NCI-H2107 treated with DMSO at 0.1 percent for 48 hours (cell line): ENCODE results near the gene PMEPA1.

Experiments
- DNase-seq: peaks from one replicate; lab custom pipeline; 2025; ENCODE audit not compliant: unreplicated experiment; lab: John Stamatoyannopoulos, UW

The PMEPA1 gene

GRCh38 chr20:57679113-57679512 lies 30.7 kb downstream of the PMEPA1 start:
- no peak for DNase-seq

DNA sequence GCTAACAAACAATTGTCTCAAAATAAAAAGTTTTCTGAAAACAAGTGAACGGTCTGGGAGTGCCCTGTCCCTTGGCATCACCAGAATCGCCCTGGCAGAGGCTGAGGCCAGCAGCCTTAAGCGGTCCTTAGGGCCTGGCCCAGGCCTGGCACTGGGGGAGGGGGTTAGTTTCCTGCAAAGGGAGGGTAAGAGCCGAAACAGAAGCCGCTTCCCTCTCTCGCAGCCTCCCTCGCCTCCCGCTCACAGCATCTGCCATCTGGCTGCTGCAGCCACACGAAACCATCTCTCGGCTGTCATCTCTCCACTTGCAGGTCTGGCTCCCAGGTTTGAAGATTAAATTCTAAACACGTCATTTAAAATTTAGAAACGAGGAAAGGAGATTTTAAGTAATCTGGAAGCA lies 31.5 kb downstream of the PMEPA1 start:
- no peak for DNase-seq

- DNase-seq = no peak
These were observed 32.2 kb downstream of the PMEPA1 start for GRCh38 chr20:57677584-57677982.

DNA sequence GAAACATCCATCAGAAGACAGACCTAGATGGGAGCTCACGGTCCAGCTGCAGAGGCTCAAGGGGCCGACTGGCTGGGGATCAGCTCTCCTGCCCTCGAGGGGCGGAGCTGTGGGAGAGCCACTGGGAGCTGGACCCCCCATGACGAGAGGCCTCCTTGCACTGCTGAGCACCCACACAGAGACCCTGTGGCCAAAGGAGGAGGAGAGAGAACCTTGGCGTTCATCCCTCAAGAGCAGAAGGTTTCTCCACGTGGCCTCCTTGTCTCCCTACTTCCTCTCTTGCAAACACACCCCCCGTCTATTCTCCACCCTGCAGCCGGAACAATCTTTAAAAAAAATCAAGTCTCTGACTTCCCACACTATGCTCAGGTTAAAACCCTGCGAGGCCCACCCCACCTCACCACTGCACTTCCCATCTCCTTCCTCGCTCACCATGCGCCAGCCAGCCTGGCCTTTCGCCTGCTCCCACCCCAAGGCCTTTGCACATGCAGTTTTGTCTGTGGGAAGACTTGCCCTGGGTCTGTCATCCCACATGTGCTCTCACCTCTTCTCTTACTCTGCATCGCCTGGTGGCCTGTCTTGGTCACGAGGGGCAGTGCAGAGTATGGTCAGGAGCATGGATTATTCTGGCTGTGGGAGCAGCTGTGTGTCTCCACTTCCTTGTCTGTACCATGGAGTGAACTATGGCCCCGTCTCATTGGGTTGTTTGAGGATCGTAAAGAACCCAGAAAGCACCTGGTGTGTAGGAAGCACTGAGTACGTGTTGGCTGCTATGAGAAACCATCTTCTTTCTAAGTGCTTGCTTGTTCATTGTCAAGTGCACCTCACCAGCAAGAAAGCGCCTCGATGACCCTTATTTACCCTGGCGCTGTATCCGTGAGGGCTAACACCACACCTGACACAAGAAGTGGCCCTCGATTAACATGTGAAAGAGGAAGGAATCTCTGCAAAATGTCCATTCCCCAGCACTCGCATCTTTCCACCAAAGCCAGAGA lies 32.9 kb downstream of the PMEPA1 start:
- no peak for DNase-seq

GRCh38 chr20:57675773-57676172 lies 34.0 kb downstream of the PMEPA1 start:
- DNase-seq = no peak

DNA sequence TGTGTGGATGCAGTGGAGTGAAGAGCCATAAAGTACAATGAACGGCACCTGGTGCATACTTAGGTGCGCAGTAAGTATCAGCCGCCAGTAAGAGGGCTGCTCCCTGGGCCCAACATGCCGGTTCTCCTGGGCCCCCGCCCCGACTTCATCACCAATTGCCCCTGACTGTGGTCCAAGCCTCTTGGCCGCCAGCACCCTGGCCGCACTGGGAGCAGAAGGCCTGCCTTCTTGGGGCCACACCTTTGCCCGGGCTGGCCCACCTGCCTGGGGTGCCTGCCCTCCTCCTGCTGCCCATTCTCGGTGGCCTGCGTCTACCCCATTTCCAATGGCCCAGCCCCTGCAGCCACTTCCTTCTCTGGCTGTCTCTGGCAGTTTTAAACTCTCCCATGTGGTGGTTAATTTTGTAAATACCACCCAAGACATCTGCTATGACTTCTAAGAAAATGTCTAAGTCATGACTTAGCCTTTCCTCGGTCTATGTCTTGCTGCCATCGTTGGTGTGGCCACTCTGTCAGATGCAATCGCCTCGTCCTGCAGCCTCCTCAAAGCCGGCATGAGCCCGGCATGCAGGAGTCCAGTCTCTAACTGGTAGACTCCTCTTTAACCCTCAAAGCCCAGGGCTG lies 36.8 kb downstream of the PMEPA1 start:
- no peak for DNase-seq

DNA sequence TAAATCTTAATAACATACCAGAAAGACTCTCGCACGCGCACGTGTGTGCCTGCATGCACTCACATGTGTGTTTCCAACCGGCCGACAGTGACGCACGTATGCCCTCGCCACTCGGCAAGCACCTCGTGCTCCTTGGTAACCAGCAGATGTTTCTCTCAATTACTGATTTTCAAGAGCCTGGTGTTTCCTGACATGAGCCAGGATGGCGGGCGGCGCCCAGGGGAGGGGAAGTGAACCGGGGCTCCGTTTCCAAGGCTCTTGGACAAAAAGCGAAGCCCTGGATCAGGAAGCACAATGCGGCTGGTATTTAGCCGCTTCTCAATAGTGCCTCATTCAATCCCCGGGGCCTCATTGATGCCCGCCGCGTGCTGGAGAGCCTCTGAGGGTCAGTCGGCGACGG lies 37.7 kb downstream of the PMEPA1 start:
- DNase-seq = no peak

- DNase-seq = no peak
These were observed 38.2 kb downstream of the PMEPA1 start for GRCh38 chr20:57671662-57672061.

DNA sequence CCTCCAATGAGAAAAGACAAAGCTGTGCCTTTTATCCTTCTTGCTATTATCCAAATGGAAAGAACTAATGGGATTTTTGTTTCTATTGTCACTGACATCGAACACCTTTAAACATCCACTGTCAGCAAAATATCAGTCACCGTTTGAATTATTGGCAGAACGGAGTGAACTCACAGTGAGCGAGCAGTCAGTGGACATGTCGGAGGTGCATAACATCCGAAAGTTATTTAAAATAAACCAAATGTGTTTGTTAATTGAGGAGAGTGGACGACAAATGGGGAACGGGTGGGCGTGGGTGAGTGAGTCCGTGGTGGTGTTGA lies 38.8 kb downstream of the PMEPA1 start:
- DNase-seq = no peak

- no peak for DNase-seq
These were observed 39.3 kb downstream of the PMEPA1 start for GRCh38 chr20:57670288-57671071.

DNA sequence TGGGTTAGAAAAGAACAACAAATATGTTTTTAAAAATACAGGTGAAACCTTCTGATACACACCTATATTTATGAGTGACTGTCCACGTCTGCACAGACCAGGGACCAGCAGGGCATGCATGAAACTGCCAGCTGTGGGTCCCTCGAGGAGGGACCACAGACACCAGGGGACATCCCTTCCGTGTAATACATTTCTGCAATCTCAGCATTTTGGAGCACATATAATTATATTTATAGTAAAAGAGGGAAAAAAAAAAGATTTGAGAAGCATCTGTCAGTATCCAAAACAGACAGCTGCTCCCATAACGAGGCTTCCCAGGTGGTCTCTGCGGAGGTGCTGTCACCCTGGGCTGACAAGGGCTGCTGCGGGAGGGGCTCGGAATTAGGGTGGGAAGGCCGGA lies 40.2 kb downstream of the PMEPA1 start:
- DNase-seq = no peak

DNA sequence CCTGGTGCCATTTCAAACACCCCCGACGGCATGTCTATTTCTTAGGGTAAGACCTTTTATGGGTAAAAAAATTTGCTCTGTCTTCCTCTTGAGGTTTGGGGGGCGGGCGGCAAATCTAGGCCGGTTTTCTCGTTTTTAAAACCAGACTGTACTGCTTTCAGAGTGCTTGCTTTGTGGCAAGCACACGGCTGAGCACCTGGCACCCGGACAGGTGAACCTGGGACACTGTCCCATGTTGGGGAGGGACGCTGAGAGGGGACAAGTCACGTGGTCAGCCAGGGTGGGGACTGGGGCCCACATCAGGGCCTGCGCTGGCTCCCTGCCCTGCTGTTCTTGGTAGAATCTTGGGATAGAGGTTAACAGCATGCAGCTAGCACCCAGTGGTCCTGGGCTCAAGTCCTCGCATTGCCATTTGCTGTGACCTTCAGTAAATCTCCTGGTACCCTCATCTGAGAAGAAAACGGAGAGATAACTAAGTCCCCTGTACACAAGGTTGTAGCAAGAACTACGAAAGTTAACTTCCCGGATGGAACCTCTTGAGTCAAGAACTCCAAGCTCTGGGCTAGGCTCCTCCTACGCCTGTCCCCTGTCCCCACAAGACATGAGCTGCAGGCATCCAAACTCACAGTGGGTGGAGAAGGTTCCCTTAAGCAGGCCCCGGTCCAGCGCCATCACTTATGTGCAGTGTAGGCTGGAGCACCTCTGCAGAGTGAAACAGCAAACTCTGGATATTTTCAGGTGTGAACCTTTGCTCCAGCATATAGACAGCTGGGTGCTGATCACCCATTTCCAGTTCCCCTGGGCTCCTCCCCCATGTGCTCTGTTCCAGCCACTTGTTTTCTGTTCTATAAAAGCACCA lies 41.7 kb downstream of the PMEPA1 start:
- DNase-seq = no peak

- no peak for DNase-seq
These were observed 42.4 kb downstream of the PMEPA1 start for GRCh38 chr20:57667388-57667787.

- DNase-seq = no peak
These were observed 43.0 kb downstream of the PMEPA1 start for GRCh38 chr20:57666834-57667157.

- DNase-seq = no peak
These were observed 43.5 kb downstream of the PMEPA1 start for GRCh38 chr20:57666106-57666833.

- no peak for DNase-seq
These were observed 44.2 kb downstream of the PMEPA1 start for GRCh38 chr20:57665589-57665971.

GRCh38 chr20:57664924-57665588 lies 44.8 kb downstream of the PMEPA1 start:
- no peak for DNase-seq

DNA sequence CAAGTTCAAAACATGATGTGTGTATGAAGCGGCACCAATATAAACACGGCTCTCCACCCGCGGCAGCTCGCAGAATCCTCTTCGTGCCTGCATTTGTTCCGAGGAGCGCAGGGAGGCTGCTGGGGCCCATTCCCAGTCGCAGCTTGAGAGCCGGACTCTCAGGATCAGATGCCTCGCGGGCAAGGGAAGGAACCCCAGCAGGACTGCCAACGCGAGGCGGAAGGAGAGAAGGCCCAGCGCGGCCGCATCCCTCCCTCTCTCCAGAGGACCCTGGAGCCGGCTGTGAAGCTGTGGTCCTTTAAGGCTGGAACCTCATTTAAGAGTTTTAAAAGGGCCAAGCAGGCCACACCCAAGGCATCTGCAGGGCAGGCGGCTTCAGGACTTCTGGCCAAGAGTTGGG lies 45.3 kb downstream of the PMEPA1 start:
- no peak for DNase-seq

DNA sequence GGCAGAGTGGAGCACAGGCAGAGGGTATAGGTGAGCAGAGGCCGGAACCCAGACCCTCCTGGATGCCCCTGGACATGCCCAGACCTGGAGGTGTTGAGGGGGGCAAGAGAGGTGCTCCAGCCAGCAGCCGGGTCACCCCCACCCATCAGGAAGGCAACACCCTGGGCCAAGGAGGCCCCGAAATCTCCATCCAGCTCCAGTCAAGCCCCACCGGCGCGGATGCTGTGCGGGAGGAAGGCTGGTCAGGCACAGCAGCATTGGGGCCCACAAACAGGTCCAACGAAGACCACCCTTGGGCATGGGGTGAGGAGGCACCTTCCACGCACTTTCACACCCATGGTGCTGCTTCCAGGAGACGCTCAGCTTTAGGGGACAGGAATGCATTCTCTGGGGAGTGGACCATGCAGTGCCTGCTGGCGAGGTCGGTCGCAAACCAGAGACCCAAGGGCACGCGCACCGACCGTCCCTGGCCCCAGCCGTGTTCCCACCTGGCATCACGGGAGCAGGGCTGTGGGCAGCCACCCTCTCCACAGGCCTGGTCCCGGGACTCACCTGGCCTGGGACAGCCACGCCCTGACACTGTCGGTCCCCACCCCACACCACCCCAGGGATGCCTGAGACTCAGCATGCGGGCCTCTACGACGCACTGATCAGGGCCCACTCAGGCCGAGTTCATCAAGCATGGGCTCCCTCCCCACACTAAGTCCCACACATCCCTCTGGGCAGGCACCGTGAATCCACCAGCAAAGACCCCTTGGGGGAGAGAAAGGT lies 45.9 kb downstream of the PMEPA1 start:
- DNase-seq = no peak
